Neural crest cell (in vitro differentiated cells): ENCODE data around the gene CAB39. TPM values are rescaled to one million over a fixed set of nuclear protein-coding genes. Genes with fewer than 3 reads are reported as not detected.

Experiments
- DNase-seq: peaks from one replicate; pipeline ENCODE4 v3.0.0; 2021; ENCODE audit warnings: low read depth, mixed read lengths, low spot score
- H3K27ac Mint-ChIP-seq: one replicate; pipeline ENCODE4 v1.8.0; 2021; ENCODE audit warnings: mild to moderate bottlenecking, mixed read lengths; ENCODE audit not compliant: unreplicated experiment
- H3K27me3 Mint-ChIP-seq: 2 replicates; pipeline ENCODE4 v1.8.0; 2021; ENCODE audit warnings: low read depth, mild to moderate bottlenecking, mixed read lengths
- H3K36me3 Mint-ChIP-seq: 2 replicates; pipeline ENCODE4 v1.8.0; 2021; ENCODE audit warnings: low read depth, mild to moderate bottlenecking, mixed read lengths
- H3K4me1 Mint-ChIP-seq: 2 replicates; pipeline ENCODE4 v1.8.0; 2021; ENCODE audit warnings: mixed read lengths
- H3K4me3 Mint-ChIP-seq: one replicate; pipeline ENCODE4 v1.8.0; 2021; ENCODE audit warnings: mild to moderate bottlenecking, mixed read lengths
- H3K9me3 Mint-ChIP-seq: 2 replicates; pipeline ENCODE4 v1.8.0; 2021; ENCODE audit warnings: mixed read lengths
- CTCF ChIP-seq: fragments of 200-600 bp; sonication (generic); conservative IDR thresholded peaks from 2 replicates; pipeline ENCODE4 v1.5.0; 2021; ENCODE audit warnings: antibody characterized with exemption, mild to moderate bottlenecking
- total RNA-seq: library from RNA; stranded (reverse); gene quantifications from 2 replicates; pipeline ENCODE4 v1.2.1, GENCODE V29; 2021

The CAB39 gene
- total RNA-seq, 1 donor from 2014 or later: 40.6 TPM

DNA sequence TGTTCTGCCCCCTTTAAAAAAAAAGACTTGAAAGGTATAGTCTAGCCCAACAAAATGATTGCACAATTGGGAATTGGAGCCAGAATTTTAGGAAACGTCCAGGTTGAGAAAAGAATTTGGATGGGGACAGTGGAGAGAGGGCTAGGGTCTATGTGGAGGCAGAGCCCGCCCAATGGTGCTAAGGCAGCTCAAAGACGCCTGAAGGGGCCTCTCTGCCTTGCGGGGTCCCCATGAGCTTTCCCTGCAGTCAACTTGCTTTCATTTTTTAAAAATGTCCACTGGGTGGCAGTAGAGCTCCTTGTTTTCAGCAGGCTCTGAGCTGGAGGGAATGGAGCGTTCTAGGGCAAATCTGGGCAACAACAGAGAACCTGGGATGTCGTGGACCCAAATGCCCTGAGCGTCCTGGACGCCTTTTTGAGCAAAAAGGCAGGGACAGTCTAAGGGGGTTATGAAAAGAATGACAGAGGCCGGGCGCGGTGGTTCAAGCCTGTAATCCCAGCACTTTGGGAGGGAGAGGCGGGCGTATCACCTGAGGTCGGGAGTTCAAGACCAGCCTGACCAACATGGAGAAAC, 111.8 kb downstream of the CAB39 start:
- peaks cover 12% of the 10 kb centered on the region for H3K4me1 Mint-ChIP-seq
- H3K36me3 Mint-ChIP-seq: peaks cover 2% of the 10 kb centered on the region
- H3K4me3 Mint-ChIP-seq: no peak overlapping the region
- H3K9me3 Mint-ChIP-seq: no peaks in the 10 kb centered on the region
- H3K27ac Mint-ChIP-seq: no peak overlapping the region
- DNase-seq: peak; percentile 58
- TF ChIP-seq CTCF: peak; percentile 88
- no peaks in the 10 kb centered on the region for H3K27me3 Mint-ChIP-seq

GRCh38 chr2:230825354-230825753, 112.7 kb downstream of the CAB39 start:
- no peak overlapping the region for H3K27ac Mint-ChIP-seq
- DNase-seq: no peak
- peaks cover 3% of the 10 kb centered on the region for H3K9me3 Mint-ChIP-seq
- H3K4me1 Mint-ChIP-seq: peaks cover 12% of the 10 kb centered on the region
- no peak for TF ChIP-seq CTCF
- no peak overlapping the region for H3K4me3 Mint-ChIP-seq
- H3K27me3 Mint-ChIP-seq: no peaks in the 10 kb centered on the region
- peaks cover 1% of the 10 kb centered on the region for H3K36me3 Mint-ChIP-seq

DNA sequence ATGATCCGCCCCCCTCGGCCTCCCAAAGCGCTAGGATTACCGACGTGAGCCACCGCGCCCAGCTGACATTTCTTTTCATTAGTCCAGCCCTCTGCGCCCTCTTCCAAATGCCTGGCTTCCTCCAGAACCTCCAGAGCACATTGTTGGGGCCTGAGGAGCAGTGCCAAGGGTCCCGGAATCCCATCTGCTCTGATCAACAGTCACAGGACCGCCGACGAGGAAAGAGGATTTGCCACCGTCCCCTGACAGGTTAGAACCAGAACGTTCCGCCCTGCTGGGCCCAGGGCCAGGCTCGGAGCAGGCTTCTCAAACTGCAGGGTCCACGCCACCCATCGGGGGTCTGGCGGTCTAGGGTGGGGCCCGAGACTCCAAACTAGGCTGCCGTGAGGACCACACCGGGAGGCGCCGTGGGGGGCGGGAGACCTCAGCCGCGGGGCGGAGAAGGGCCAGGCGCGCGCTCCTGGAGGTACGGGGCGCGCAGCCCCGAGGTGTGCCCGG, 115.2 kb downstream of the CAB39 start:
- Mint-ChIP-seq H3K36me3 (no peaks in the 10 kb centered on the region), H3K9me3 (peaks cover 3% of the 10 kb centered on the region), H3K4me1 (peaks cover 12% of the 10 kb centered on the region), H3K27me3 (peaks cover 5% of the 10 kb centered on the region), H3K27ac (no peak overlapping the region), H3K4me3 (no peak overlapping the region)
- TF ChIP-seq CTCF: no peak
- no peak for DNase-seq

- peaks cover 3% of the 10 kb centered on the region for H3K9me3 Mint-ChIP-seq
- H3K4me1 Mint-ChIP-seq: peaks cover 12% of the 10 kb centered on the region
- no peak for TF ChIP-seq CTCF
- no peaks in the 10 kb centered on the region for H3K36me3 Mint-ChIP-seq
- H3K4me3 Mint-ChIP-seq: no peak overlapping the region
- H3K27me3 Mint-ChIP-seq: peaks cover 5% of the 10 kb centered on the region
- H3K27ac Mint-ChIP-seq: no peak overlapping the region
- DNase-seq: no peak
Observed at GRCh38 chr2:230828272-230828961, 115.8 kb downstream of the CAB39 start.

GRCh38 chr2:230829293-230829692, 116.7 kb downstream of the CAB39 start:
- Mint-ChIP-seq H3K9me3 (peaks cover 3% of the 10 kb centered on the region), H3K36me3 (no peaks in the 10 kb centered on the region), H3K4me3 (no peak overlapping the region), H3K27me3 (peaks cover 5% of the 10 kb centered on the region), H3K4me1 (peaks cover 12% of the 10 kb centered on the region), H3K27ac (no peak overlapping the region)
- no peak for TF ChIP-seq CTCF
- no peak for DNase-seq
